ENCODE results near the gene TAOK1.

GRCh38 chr17:29384901-29385300, 5.3 kb upstream of the TAOK1 start:
- TF ChIP-seq POLR2A (IDR thresholded peaks at IDR 0.05) (no peak), POLR2AphosphoS5 (IDR thresholded peaks at IDR 0.05; ENCODE audit: insufficient read depth in 1 of 2, low read depth in 1 of 2) (no peak)
